ENCODE measurements around the gene FLNC. TPM values are rescaled to one million over a fixed set of nuclear protein-coding genes. Genes with fewer than 3 reads are reported as not detected.

Gene FLNC
- total and polyA plus RNA-seq, 2 donors (not counting 1 experiment from before 2014, with no cell fraction given), result 0.01 TPM; not detected in 1

GRCh38 chr7:128809363-128809762 lies 20.8 kb upstream of the FLNC start:
- Histone ChIP-seq H3K4me2 (replicated peaks; ENCODE audit: low read depth, low read length, poor library complexity, severe bottlenecking) (no peak overlapping the region), H4K20me1 (ENCODE audit: control insufficient read depth, insufficient read depth, low read length, poor library complexity, severe bottlenecking) (no peaks in the 10 kb centered on the region), H3K4me3 (ENCODE audit: control extremely low read depth in 1 of 5, extremely low read depth in 1 of 5, insufficient read depth in 1 of 5, low read depth in 2 of 5, low read length in 4 of 5) (no peak overlapping the region), H3K36me3 (replicated peaks in 1 of 2; ENCODE audit: control extremely low read depth in 1 of 2, control insufficient read depth in 1 of 2, extremely low read depth in 1 of 2, insufficient read depth in 2 of 2, low read length in 1 of 2) (no peaks in the 10 kb centered on the region), H3K9me3 (ENCODE audit: control extremely low read depth in 1 of 3, control insufficient read depth in 2 of 3, insufficient read depth in 1 of 3, low read length in 2 of 3) (no peaks in the 10 kb centered on the region), H3K4me1 (ENCODE audit: control insufficient read depth in 2 of 2, insufficient read depth in 2 of 2, low read length in 2 of 2) (no peaks in the 10 kb centered on the region), H2AFZ (ENCODE audit: insufficient read depth, low read depth, low read length, poor library complexity, severe bottlenecking) (no peak overlapping the region), H3K27ac (ENCODE audit: low read length in 2 of 2) (no peak overlapping the region), H3K79me2 (ENCODE audit: control insufficient read depth, insufficient read depth, low read length) (no peaks in the 10 kb centered on the region), H3K9ac (ENCODE audit: low read length) (no peak overlapping the region), H3K27me3 (replicated peaks in 1 of 4; ENCODE audit: control extremely low read depth in 1 of 4, control insufficient read depth in 3 of 4, insufficient read depth in 4 of 4, low read length in 3 of 4) (no peaks in the 10 kb centered on the region)
- no peaks in the 10 kb centered on the region for H3K9me3 Mint-ChIP-seq (ENCODE audit: insufficient read depth)
- DNase-seq (no peak), ATAC-seq (ENCODE audit: low read depth) (no peak)
- CTCF ChIA-PET, result no interaction called here
- H3K27me3 Mint-ChIP-seq, result no peaks in the 10 kb centered on the region
- intact Hi-C loops (cut with micrococcal nuclease), result no loop called here
- TF ChIP-seq CTCF (IDR thresholded peaks at IDR 0.05) (no peak), EZH2 (IDR thresholded peaks at IDR 0.05; ENCODE audit: borderline replicate concordance, insufficient read depth, low read depth, low read length, poor library complexity, severe bottlenecking) (no peak)
- no CpG with 5 or more reads among the region's 3 CpGs for WGBS (ENCODE audit: insufficient coverage)
- no peak overlapping the region for H3K4me3 Mint-ChIP-seq
- H3K4me1 Mint-ChIP-seq, result no peaks in the 10 kb centered on the region
- no peak overlapping the region for H3K27ac Mint-ChIP-seq
- POLR2A ChIA-PET, result no interaction called here

GRCh38 chr7:128810473-128810872 lies 19.7 kb upstream of the FLNC start:
- 83% methylated on average over 1 of the region's 2 CpGs for WGBS (ENCODE audit: insufficient coverage)
- Histone ChIP-seq H3K27me3 (replicated peaks in 1 of 4; ENCODE audit: control extremely low read depth in 1 of 4, control insufficient read depth in 3 of 4, insufficient read depth in 4 of 4, low read length in 3 of 4) (no peaks in the 10 kb centered on the region), H3K4me1 (ENCODE audit: control insufficient read depth in 2 of 2, insufficient read depth in 2 of 2, low read length in 2 of 2) (no peaks in the 10 kb centered on the region), H2AFZ (ENCODE audit: insufficient read depth, low read depth, low read length, poor library complexity, severe bottlenecking) (no peak overlapping the region), H3K9me3 (ENCODE audit: control extremely low read depth in 1 of 3, control insufficient read depth in 2 of 3, insufficient read depth in 1 of 3, low read length in 2 of 3) (no peaks in the 10 kb centered on the region), H3K79me2 (ENCODE audit: control insufficient read depth, insufficient read depth, low read length) (no peaks in the 10 kb centered on the region), H3K9ac (ENCODE audit: low read length) (no peak overlapping the region), H3K4me2 (replicated peaks; ENCODE audit: low read depth, low read length, poor library complexity, severe bottlenecking) (no peak overlapping the region), H3K36me3 (replicated peaks in 1 of 2; ENCODE audit: control extremely low read depth in 1 of 2, control insufficient read depth in 1 of 2, extremely low read depth in 1 of 2, insufficient read depth in 2 of 2, low read length in 1 of 2) (no peaks in the 10 kb centered on the region), H3K27ac (ENCODE audit: low read length in 2 of 2) (no peak overlapping the region), H3K4me3 (ENCODE audit: control extremely low read depth in 1 of 5, extremely low read depth in 1 of 5, insufficient read depth in 1 of 5, low read depth in 2 of 5, low read length in 4 of 5) (no peak overlapping the region), H4K20me1 (ENCODE audit: control insufficient read depth, insufficient read depth, low read length, poor library complexity, severe bottlenecking) (no peaks in the 10 kb centered on the region)
- Mint-ChIP-seq H3K27me3 (no peaks in the 10 kb centered on the region), H3K27ac (no peak overlapping the region), H3K4me3 (no peak overlapping the region), H3K4me1 (no peaks in the 10 kb centered on the region), H3K9me3 (ENCODE audit: insufficient read depth) (no peaks in the 10 kb centered on the region)
- ChIA-PET CTCF (no interaction called here), POLR2A (no interaction called here)
- intact Hi-C loops (cut with micrococcal nuclease), result no loop called here
- no peak for TF ChIP-seq EZH2 (IDR thresholded peaks at IDR 0.05; ENCODE audit: borderline replicate concordance, insufficient read depth, low read depth, low read length, poor library complexity, severe bottlenecking)
- no peak for TF ChIP-seq CTCF (IDR thresholded peaks at IDR 0.05)
- ATAC-seq (ENCODE audit: low read depth) (no peak), DNase-seq (no peak)

Measured in B cell (primary cell).